LNCaP clone FGC (cell line): ENCODE results near the gene RGMA.
A peak's percentile ranks its signal among the peaks of the same experiment; 100 is the strongest.

ENCODE experiments used
- DNase-seq: peaks from one replicate; pipeline ENCODE4 v3.0.0-alpha.2; 2011; ENCODE audit warnings: low read depth
- H3K4me3 ChIP-seq: 2 replicates; pipeline ENCODE4 v1.5.1; 2011; ENCODE audit warnings: mild to moderate bottlenecking, low read depth, low read length, control low read depth
- CTCF ChIP-seq: IDR thresholded peaks from 2 replicates; pipeline ENCODE4 v1.5.1; 2012; ENCODE audit warnings: mild to moderate bottlenecking; ENCODE audit not compliant: control insufficient read depth, insufficient read depth; ENCODE audit errors: extremely low read depth

The RGMA gene

GRCh38 chr15:93093765-93094164 is 4.8 kb upstream of the RGMA start:
- H3K4me3 ChIP-seq = no peak overlapping the region
- no peak for DNase-seq
- no peak for TF ChIP-seq CTCF

GRCh38 chr15:93091465-93091864 is 2.5 kb upstream of the RGMA start:
- no peak for TF ChIP-seq CTCF
- no peak overlapping the region for H3K4me3 ChIP-seq
- no peak for DNase-seq

- no peak overlapping the region for H3K4me3 ChIP-seq
- no peak for TF ChIP-seq CTCF
- DNase-seq = no peak
Observed at GRCh38 chr15:93089727-93090305, 805 bp upstream of the RGMA start.

- H3K4me3 ChIP-seq = 0 out of 2 replicates have a peak overlapping the region, but pooled peaks have one; percentile 12
- no peak for TF ChIP-seq CTCF
- DNase-seq = no peak
Observed at GRCh38 chr15:93088200-93088980, 621 bp downstream of the RGMA start.

- H3K4me3 ChIP-seq = no peak overlapping the region
- peak; percentile 94 for TF ChIP-seq CTCF
Observed at GRCh38 chr15:93087825-93088199, 1.2 kb downstream of the RGMA start.

GRCh38 chr15:93086791-93087190 is 2.2 kb downstream of the RGMA start:
- TF ChIP-seq CTCF = no peak
- DNase-seq = no peak
- no peak overlapping the region for H3K4me3 ChIP-seq

More at GRCh38 chr15:93087825-93088199, 1.2 kb downstream of the RGMA start:
- DNase-seq = no peak
